Lower lobe of right lung (tissue), 2 donors: ENCODE results near the gene RNF123. TPM values are rescaled to one million over a fixed set of nuclear protein-coding genes. Genes with fewer than 3 reads are reported as not detected.

ENCODE experiments used
- ATAC-seq, 2 donors: fragments of 200-7000 bp; cut with Tn5 transposase; one replicate each; pipeline ENCODE4 v1.9.1; 2020 to 2022; ENCODE audit warnings: mild to moderate bottlenecking in 2 of 2, moderate library complexity in 2 of 2
- DNase-seq: peaks from one replicate; pipeline ENCODE4 v3.0.0-alpha.2; 2020
- H3K27ac ChIP-seq: fragments of 200-600 bp; one replicate; pipeline ENCODE4 v1.8.0; 2022
- H3K27me3 ChIP-seq: fragments of 200-600 bp; one replicate; pipeline ENCODE4 v1.8.0; 2022; ENCODE audit warnings: low read depth
- H3K36me3 ChIP-seq: fragments of 200-600 bp; one replicate; pipeline ENCODE4 v1.8.0; 2022; ENCODE audit warnings: mild to moderate bottlenecking
- H3K4me1 ChIP-seq: fragments of 200-600 bp; one replicate; pipeline ENCODE4 v1.8.0; 2022
- H3K4me3 ChIP-seq: fragments of 200-600 bp; one replicate; pipeline ENCODE4 v1.8.0; 2022; ENCODE audit warnings: mild to moderate bottlenecking
- H3K9me3 ChIP-seq: fragments of 200-600 bp; one replicate; pipeline ENCODE4 v1.8.0; 2022
- CTCF ChIP-seq: fragments of 200-600 bp; IDR thresholded peaks from one replicate; pipeline ENCODE4 v1.8.0; 2022; ENCODE audit warnings: antibody characterized with exemption, mild to moderate bottlenecking
- intact Hi-C: fragments of 100-400 bp; cut with DNase I; formaldehyde crosslinking; loops from one replicate; pipeline ENCODE4 v1.11.0; 2022
- total RNA-seq: library from RNA; stranded (reverse); fragmentation: NEBNext Ultra II Directional; extraction: Animal tissue kit (Norgen Biotek cat#: 25700); gene quantifications from one replicate; pipeline ENCODE4 v1.2.1, GENCODE V29; 2021
- donor health status: DM: no; HTN: yes; CAD: no; lungs with severe emphysema.

RNF123 gene
- total RNA-seq, 1 donor from 2014 or later = 42.9 TPM

DNA sequence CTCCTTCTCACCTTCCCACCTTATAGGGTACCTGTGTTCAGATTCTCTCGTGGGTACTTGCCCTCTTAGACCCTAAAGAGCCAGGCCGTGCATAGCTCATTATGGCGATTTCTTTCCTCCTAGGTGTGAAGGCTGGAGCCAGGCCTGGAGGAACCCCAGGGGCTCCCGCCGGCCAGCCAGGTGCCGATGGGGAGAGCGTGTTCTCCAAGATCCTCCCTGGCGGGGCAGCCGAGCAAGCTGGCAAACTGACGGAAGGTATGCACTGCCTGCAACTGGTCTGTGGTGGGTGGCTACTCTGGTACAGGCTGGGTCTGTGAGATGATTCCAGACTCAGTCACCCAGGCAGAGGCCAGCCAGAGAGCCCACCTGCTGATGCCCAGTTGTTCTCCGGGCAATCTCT lies 25.1 kb upstream of the RNF123 start:
- H3K27ac ChIP-seq = no peak overlapping the region
- H3K4me1 ChIP-seq = no peaks in the 10 kb centered on the region
- H3K36me3 ChIP-seq = no peaks in the 10 kb centered on the region
- DNase-seq (no peak), ATAC-seq (no peak)
- no peak for TF ChIP-seq CTCF
- intact Hi-C loops = no loop called here
- no peak overlapping the region for H3K4me3 ChIP-seq
- no peaks in the 10 kb centered on the region for H3K9me3 ChIP-seq
- peaks cover 7% of the 10 kb centered on the region for H3K27me3 ChIP-seq

DNA sequence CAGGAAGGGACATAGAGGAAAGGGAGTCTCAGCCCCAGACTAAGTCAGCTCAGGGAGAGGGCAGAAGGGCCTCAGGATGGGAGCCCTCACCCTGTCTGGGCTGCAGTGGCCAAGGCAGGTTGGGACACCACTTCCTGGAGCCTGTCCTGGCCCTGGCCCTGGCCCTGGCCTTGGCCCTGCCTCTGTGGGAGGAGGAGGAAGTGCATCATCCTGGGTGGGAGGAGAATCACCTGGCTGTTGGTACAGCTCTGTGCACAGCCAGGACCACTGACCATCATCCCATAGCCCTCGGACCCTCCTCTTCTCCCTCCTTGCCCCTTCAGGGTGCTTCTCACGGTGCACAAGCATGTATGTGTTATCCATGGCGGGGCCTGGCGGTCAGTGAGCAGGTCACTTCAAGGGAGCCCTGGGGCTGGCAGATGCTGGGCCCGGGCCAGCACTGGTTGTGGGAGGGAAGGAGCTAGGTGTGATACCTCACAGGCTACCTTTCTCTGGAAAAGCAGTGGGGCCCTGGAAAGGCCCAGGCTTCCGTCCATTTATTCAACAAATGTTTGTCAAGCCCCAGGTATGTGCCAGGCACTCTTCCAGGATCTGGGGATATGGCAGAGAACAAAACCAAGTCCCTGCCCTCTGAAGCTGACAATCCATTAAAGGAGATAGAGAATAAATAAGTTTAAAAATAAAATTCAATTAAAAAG lies 23.4 kb upstream of the RNF123 start:
- ATAC-seq (peak in 1 of 2 donors; percentile 6), DNase-seq (no peak)
- no peak overlapping the region for H3K27ac ChIP-seq
- H3K36me3 ChIP-seq = no peaks in the 10 kb centered on the region
- TF ChIP-seq CTCF = no peak
- no peaks in the 10 kb centered on the region for H3K9me3 ChIP-seq
- H3K4me1 ChIP-seq = no peaks in the 10 kb centered on the region
- H3K27me3 ChIP-seq = peaks cover 7% of the 10 kb centered on the region
- intact Hi-C loops = no loop called here
- no peak overlapping the region for H3K4me3 ChIP-seq

DNA sequence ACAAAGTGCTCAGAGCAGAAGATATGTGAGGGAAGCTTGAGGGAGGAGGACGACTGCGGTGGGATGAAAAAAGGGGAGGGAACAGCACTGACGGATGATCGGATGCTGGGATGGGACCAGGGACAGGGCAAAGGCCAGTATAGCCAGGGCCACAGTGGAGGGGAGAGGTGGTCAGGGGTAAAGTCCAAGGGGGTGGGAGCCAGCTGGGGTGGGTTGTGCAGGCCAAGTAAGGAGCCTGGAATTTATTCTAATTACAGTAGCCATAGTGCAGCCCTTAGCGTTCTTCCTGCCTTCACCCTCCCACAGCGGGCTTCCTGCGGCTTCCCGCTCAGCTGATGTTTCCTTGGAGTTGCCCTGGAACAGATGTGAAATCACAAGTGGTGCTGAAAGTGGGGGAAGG lies 22.8 kb upstream of the RNF123 start:
- ATAC-seq (no peak), DNase-seq (no peak)
- H3K27me3 ChIP-seq = peaks cover 7% of the 10 kb centered on the region
- no peak overlapping the region for H3K27ac ChIP-seq
- intact Hi-C loops = no loop called here
- H3K4me1 ChIP-seq = no peaks in the 10 kb centered on the region
- H3K4me3 ChIP-seq = no peak overlapping the region
- H3K36me3 ChIP-seq = no peaks in the 10 kb centered on the region
- no peaks in the 10 kb centered on the region for H3K9me3 ChIP-seq
- TF ChIP-seq CTCF = no peak

DNA sequence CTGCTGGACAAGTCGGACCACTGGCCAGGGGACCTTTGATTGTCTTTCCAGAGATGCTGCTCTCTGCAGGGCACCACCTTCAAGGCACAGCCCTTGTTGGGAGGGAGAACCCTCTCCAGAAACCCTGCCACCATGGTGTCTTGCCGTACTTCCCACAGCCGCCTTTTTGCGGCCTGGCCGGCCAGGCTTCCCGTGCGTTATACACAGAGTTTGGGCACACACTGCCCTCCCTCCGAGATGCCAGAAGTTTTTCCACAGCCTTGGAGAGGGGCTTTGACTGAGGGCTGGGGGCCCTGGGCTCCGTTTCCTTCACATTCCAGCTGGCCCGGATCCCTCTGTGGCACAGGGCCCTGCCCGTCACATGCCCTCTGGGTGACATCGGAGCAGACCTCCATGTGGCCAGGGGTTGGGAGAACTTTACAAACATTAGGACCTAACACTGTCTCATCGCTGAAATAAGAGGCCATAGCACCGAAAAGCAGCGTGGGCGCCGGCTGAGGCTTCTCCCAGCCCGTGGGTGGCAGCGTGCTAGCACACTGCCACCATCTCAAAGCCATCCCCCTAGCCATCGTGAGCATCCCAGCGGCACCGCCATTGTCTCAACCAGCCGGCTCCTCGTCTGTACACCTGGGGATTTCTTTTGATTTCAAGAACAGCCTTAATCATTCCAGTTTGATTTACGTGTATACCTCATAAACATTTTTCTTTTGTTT lies 21.5 kb upstream of the RNF123 start:
- H3K9me3 ChIP-seq = no peaks in the 10 kb centered on the region
- no peak for TF ChIP-seq CTCF
- no peak for DNase-seq
- H3K27ac ChIP-seq = no peak overlapping the region
- intact Hi-C loops = no loop called here
- no peak overlapping the region for H3K4me3 ChIP-seq
- H3K36me3 ChIP-seq = no peaks in the 10 kb centered on the region
- ATAC-seq = no peak
- no peaks in the 10 kb centered on the region for H3K4me1 ChIP-seq
- peaks cover 7% of the 10 kb centered on the region for H3K27me3 ChIP-seq

DNA sequence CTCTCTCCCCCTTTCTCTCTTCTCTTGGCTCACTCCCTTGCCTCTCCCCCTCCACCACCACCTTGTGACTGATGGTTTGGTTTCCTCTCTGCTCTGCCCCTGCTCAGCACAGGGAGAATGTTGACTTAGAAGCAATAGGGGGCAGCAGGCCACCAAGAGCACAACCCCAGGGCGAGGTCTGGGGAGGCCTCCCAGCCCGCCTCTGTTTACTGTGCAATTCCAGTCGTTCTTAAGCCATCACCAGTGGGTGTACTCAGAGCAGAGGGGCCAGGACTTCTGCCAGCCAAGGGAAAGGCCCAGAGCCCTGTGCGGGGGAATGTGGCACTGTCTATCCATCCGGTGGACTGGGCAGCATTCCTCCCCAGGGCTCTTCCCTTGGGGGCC lies 21.0 kb upstream of the RNF123 start:
- no peaks in the 10 kb centered on the region for H3K9me3 ChIP-seq
- peaks cover 5% of the 10 kb centered on the region for H3K27me3 ChIP-seq
- H3K36me3 ChIP-seq = no peaks in the 10 kb centered on the region
- H3K4me1 ChIP-seq = no peaks in the 10 kb centered on the region
- intact Hi-C loops = no loop called here
- ATAC-seq (no peak), DNase-seq (no peak)
- no peak for TF ChIP-seq CTCF
- H3K27ac ChIP-seq = no peak overlapping the region
- no peak overlapping the region for H3K4me3 ChIP-seq
